Keratinocyte (primary cell): ENCODE measurements around the gene TRAPPC2L. TPM values are rescaled to one million over a fixed set of nuclear protein-coding genes. Genes with fewer than 3 reads are reported as not detected.
"Not testable (repeated sequence)": the region's sequence is repeated elsewhere in the genome, so short reads cannot be mapped to it uniquely, and the experiment has no call there.

Experiments used
- DNase-seq: peaks from one replicate; pipeline ENCODE4 v3.0.0-alpha.2; 2011; ENCODE audit warnings: low read depth, missing footprints, low spot score
- FAIRE-seq: peaks from 2 replicates; lab custom pipeline; 2011; peaks lifted over from hg19 to GRCh38; lab: Jason Lieb, UNC
- H2AFZ ChIP-seq: 2 replicates; pipeline ENCODE4 v1.6.0; 2012; ENCODE audit warnings: low read length, control low read depth, inconsistent platforms; ENCODE audit not compliant: control insufficient read depth
- H3K27ac ChIP-seq: 2 replicates; pipeline ENCODE4 v1.5.1; 2011; ENCODE audit warnings: low read length; ENCODE audit not compliant: control insufficient read depth, insufficient read depth
- H3K27me3 ChIP-seq: 3 replicates; pipeline ENCODE4 v1.6.0; 2011; ENCODE audit warnings: low read length; ENCODE audit not compliant: control insufficient read depth, insufficient read depth; ENCODE audit errors: extremely low read depth
- H3K36me3 ChIP-seq, 2 experiments: 2 replicates in 1 of 2; 3 replicates in 1 of 2; pipeline ENCODE4 v1.5.1; 2011; ENCODE audit warnings: low read length in 2 of 2, mild to moderate bottlenecking in 1 of 2; ENCODE audit not compliant: control insufficient read depth in 2 of 2, insufficient read depth in 2 of 2; ENCODE audit errors: extremely low read depth in 1 of 2
- H3K4me1 ChIP-seq: 3 replicates; pipeline ENCODE4 v1.5.1; 2011; ENCODE audit warnings: low read length; ENCODE audit not compliant: control insufficient read depth, insufficient read depth; ENCODE audit errors: extremely low read depth
- H3K4me2 ChIP-seq: 3 replicates; pipeline ENCODE4 v1.6.0; 2011; ENCODE audit warnings: low read depth, low read length; ENCODE audit not compliant: control insufficient read depth, insufficient read depth; ENCODE audit errors: extremely low read depth
- H3K4me3 ChIP-seq, 3 experiments: fragments of 200-600 bp in 1 of 3; sonication (generic) in 1 of 3; 2 replicates in 2 of 3; 3 replicates in 1 of 3; pipeline ENCODE4 v1.5.1; 2011 to 2016; ENCODE audit warnings: low read length in 3 of 3, mild to moderate bottlenecking in 3 of 3, control low read depth in 2 of 3, inconsistent platforms in 1 of 3, low read depth in 1 of 3, mixed read lengths in 1 of 3, mixed run types in 1 of 3, moderate library complexity in 1 of 3; ENCODE audit not compliant: control insufficient read depth in 2 of 3, insufficient read depth in 2 of 3; ENCODE audit errors: extremely low read depth in 1 of 3
- H3K79me2 ChIP-seq: 2 replicates; pipeline ENCODE4 v1.6.0; 2012; ENCODE audit warnings: low read length; ENCODE audit not compliant: control insufficient read depth, insufficient read depth
- H3K9ac ChIP-seq: 3 replicates; pipeline ENCODE4 v1.6.0; 2011; ENCODE audit warnings: low read length; ENCODE audit not compliant: control insufficient read depth, insufficient read depth; ENCODE audit errors: extremely low read depth
- H3K9me1 ChIP-seq: 3 replicates; pipeline ENCODE4 v1.6.0; 2011; ENCODE audit warnings: low read length; ENCODE audit not compliant: control insufficient read depth, insufficient read depth; ENCODE audit errors: extremely low read depth
- H3K9me3 ChIP-seq: 2 replicates; pipeline ENCODE4 v1.5.1; 2012; ENCODE audit warnings: low read depth, low read length; ENCODE audit not compliant: control insufficient read depth
- H4K20me1 ChIP-seq: 3 replicates; pipeline ENCODE4 v1.6.0; 2011; ENCODE audit warnings: low read length; ENCODE audit not compliant: control insufficient read depth, insufficient read depth; ENCODE audit errors: extremely low read depth
- CTCF ChIP-seq, 3 experiments: IDR thresholded peaks in 1 of 3; conservative IDR thresholded peaks in 1 of 3; optimal IDR thresholded peaks in 1 of 3; 2 replicates in 2 of 3; 3 replicates in 1 of 3; pipeline versions ENCODE3 to v1.5.1; 2011; ENCODE audit warnings: low read length in 3 of 3, mild to moderate bottlenecking in 3 of 3, moderate library complexity in 2 of 3, control low read depth in 1 of 3, inconsistent platforms in 1 of 3; ENCODE audit not compliant: insufficient read depth in 2 of 3; ENCODE audit errors: extremely low read depth in 1 of 3
- EZH2 ChIP-seq: IDR thresholded peaks from one replicate; pipeline ENCODE4 v1.6.1; 2012; ENCODE audit warnings: inconsistent platforms, mild to moderate bottlenecking, low read length, moderate library complexity
- dilution Hi-C: fragments of 300-500 bp; cut with MboI; formaldehyde crosslinking; loops from one replicate; pipeline ENCODE4 v1.7.0; 2020; ENCODE audit warnings: low sequenced_read_pairs; ENCODE audit not compliant: extremely low pct_ligation_motif_present
- polyA plus RNA-seq, 5 experiments: library from polyadenylated mRNA; depleted of rRNA in 3 of 5; stranded (reverse) in 3 of 5; stranded (forward) in 1 of 5; unstranded in 1 of 5; fragments of >200 nt; gene quantifications; 1 replicate in 1 of 5; 2 replicates in 3 of 5; 3 replicates in 1 of 5; pipeline versions ENCODE4 v1.2.1 to v1.2.3, GENCODE V29; 2011 to 2012; ENCODE audit warnings: missing spikeins in 2 of 5, low read depth in 1 of 5, low replicate concordance in 1 of 5

Gene TRAPPC2L
- polyA plus RNA-seq, 1 donor (not counting 4 experiments of a cell fraction or from before 2014, with no cell fraction given) = 139 TPM

GRCh38 chr16:88888057-88888456 is 31.1 kb downstream of the TRAPPC2L start:
- TF ChIP-seq CTCF (optimal IDR thresholded peaks at IDR 0.05 in 1 of 3, IDR thresholded peaks at IDR 0.05 in 1 of 3, conservative IDR thresholded peaks at IDR 0.05 in 1 of 3; ENCODE audit: extremely low read depth in 1 of 3, insufficient read depth in 2 of 3, low read length in 3 of 3) (no peak), EZH2 (no peak)
- dilution Hi-C loops = no loop called here
- Histone ChIP-seq H3K9me1 (no peaks in the 10 kb centered on the region), H3K4me2 (no peak overlapping the region), H4K20me1 (no peaks in the 10 kb centered on the region), H3K4me3 (no peak overlapping the region), H3K36me3 (no peaks in the 10 kb centered on the region), H3K9ac (no peak overlapping the region), H3K27me3 (peaks cover 24% of the 10 kb centered on the region), H2AFZ (no peak overlapping the region), H3K4me1 (no peaks in the 10 kb centered on the region), H3K79me2 (no peaks in the 10 kb centered on the region), H3K9me3 (no peaks in the 10 kb centered on the region), H3K27ac (no peak overlapping the region)
- DNase-seq = no peak
- no peak for FAIRE-seq

GRCh38 chr16:88888461-88889387 is 31.8 kb downstream of the TRAPPC2L start:
- Histone ChIP-seq H3K9me1 (no peaks in the 10 kb centered on the region), H3K4me1 (no peaks in the 10 kb centered on the region), H4K20me1 (no peaks in the 10 kb centered on the region), H3K79me2 (no peaks in the 10 kb centered on the region), H3K27ac (no peak overlapping the region), H3K27me3 (peaks cover 19% of the 10 kb centered on the region), H3K4me2 (no peak overlapping the region), H3K36me3 (no peaks in the 10 kb centered on the region), H3K9me3 (no peaks in the 10 kb centered on the region), H2AFZ (no peak overlapping the region), H3K9ac (no peak overlapping the region), H3K4me3 (no peak overlapping the region)
- DNase-seq = no peak
- dilution Hi-C loops = no loop called here
- no peak for TF ChIP-seq CTCF (optimal IDR thresholded peaks at IDR 0.05 in 1 of 3, IDR thresholded peaks at IDR 0.05 in 1 of 3, conservative IDR thresholded peaks at IDR 0.05 in 1 of 3; ENCODE audit: extremely low read depth in 1 of 3, insufficient read depth in 2 of 3, low read length in 3 of 3)
- no peak for TF ChIP-seq EZH2
- FAIRE-seq = no peak

GRCh38 chr16:88889702-88890352 is 32.9 kb downstream of the TRAPPC2L start:
- H3K36me3 ChIP-seq, dilution Hi-C loops, DNase-seq: not testable (repeated sequence)

More at GRCh38 chr16:88889702-88890352, 32.9 kb downstream of the TRAPPC2L start:
- FAIRE-seq, H3K9me1 ChIP-seq, H2AFZ ChIP-seq, H3K4me1 ChIP-seq, H3K4me3 ChIP-seq, H3K27ac ChIP-seq, H3K9me3 ChIP-seq, H3K9ac ChIP-seq, H4K20me1 ChIP-seq, H3K4me2 ChIP-seq, H3K79me2 ChIP-seq: not testable (repeated sequence)
- peaks cover 19% of the 10 kb centered on the region for H3K27me3 ChIP-seq
